Hypothalamus (tissue), 51 donors: Measurements from ENCODE around the gene DNMT3A.
"Not testable (repeated sequence)": the region's sequence is repeated elsewhere in the genome, so short reads cannot be mapped to it uniquely, and the experiment has no call there.

Source experiments
- DNase-seq, 51 donors: peaks; one replicate each; lab custom pipeline; 2025; lab: John Stamatoyannopoulos, UW

Gene DNMT3A

DNA sequence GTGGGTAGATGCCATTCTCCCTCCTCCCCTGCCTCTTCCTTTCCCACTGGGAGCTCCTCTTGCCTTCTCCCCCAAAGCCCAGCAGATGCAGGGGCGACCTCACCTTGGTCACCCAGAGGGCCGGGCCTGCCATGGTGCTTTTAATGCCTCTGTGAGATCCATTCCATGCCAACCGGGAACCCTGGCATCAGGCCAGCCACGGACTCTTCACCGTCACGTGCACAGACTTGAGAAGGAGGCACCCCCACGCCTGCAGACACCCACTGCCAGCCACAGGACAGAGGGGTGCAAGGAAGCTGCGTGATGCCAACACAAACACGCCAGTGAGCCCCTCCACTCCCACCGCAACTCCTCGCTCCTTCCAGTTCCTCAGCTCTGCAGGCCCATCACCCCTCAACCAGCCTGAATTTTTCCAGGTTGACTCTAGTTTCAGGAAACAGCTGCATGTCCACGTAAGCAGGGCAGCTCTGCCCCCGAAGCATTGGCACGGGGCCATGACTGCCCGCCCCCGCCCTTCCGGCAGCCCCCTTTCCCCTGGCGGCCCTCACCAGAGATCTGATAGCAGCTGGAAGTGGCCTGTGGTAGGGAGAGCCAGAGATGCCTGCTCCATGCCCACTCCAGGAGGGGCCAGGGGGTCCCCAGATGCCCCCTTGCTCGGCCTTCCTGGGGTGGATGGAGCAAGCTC lies 50.8 kb downstream of the DNMT3A start:
- DNase-seq = peak in 1 of 51 donors; percentile 53

DNA sequence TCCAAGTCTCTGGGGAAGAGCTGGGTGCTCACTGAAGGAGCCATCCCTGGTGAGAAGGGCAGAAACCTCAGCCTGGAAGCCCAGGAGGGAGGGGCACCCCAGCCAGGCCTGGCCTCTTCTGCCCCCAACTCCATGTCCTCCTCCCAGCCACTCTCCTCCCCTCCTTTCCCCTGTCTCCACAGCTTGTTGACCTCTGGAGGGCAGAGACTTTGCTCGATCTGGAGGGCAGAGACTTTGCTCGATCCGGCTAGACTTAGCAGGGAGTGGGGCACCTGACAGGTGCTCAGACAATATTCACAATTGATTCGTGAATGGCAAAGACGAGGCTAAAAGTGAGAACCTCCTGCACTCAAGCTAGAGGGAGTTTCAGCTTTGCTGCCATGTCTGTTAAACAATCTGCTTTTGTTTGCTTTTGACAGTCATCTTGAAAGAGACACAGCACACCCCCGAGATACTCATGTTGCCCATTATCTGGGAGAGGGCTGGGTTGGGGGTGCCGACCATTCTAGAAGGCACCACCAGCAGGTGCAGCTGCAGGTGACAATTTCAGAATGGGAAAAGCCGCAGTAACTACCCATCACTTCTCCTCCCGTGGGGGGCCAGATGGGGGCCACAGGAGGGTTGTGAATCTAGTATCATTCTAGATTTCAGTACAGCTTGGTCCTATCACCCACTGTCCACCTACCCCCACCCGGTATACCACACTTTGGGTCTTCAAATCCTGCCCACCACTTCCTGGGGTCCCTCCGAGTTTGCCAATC lies 54.8 kb downstream of the DNMT3A start:
- DNase-seq = no peak

DNA sequence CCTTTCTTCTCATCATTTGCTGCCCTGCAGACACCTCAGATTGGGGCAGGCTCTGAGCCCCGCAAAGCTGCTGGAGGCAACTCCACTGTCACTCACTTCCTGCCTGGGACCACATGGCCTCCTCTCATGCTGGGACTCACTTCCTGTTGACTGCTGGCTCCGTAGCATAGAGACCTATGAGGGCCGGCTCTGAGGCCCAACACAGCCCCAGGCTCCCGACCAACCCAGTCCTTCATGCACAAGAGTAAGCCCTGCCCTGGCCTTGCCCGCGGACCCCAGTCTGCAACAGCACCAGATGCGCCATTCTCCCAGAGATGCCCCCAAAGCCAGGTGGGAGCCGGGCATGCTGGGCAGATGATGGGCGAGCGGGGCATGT lies 55.7 kb downstream of the DNMT3A start:
- peak in 10 of 51 donors; percentile 13 to 43 (median 23) for DNase-seq

DNA sequence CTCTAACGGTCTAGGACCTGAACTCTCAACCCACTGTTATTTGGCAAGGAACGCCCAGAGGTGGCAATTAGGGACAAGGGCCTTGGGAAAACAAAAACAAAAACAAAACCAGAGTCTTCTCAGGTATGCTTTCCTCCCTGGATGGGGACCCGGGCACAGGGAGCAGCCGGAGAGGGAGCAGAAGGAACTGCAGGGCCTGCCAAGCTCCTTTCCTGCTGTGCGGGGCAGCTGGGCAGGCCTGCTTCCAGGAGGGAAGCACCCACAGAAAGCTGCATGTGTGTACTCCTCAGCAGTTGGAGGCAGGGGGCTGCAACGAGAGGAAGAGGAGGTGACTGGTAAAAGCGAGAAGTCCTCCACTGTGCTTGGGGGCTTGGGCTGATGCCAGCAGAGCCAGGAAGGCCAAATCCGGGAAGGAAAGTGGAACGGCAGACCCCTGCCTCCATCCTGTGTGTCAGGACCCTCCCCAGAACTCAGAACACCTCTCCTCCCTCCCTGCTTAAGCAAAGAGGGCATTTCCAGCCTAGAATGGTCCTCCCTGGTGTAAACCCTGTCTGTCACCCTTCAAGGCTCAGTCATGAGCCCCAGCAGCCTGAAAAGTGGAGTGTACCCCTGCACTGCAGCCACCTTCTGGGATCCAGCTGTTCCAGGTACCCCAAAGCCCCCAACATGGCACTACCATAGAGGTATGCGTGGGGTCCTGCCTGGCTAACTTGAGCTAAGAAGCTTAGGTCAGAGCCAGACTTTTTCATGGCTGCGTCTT lies 56.3 kb downstream of the DNMT3A start:
- no peak for DNase-seq

DNA sequence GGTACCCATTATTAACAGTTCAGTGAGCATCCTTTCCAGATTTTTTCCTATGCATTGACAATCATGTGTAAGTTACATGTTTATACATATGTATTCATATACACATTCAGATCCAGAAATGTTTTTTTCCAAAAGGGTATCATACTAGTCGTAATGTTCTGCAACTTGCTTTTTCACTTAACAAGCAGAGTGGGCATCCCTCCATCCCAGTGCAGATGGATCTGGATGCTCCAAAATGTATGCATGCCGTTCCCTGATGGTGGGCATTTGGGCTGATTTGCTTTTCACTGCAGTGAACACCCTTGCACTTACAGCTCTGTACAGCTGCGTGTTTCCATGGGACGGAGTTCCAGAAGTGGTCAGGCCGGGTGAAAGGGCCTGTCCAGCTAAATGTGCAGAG lies 57.0 kb downstream of the DNMT3A start:
- no peak for DNase-seq

DNA sequence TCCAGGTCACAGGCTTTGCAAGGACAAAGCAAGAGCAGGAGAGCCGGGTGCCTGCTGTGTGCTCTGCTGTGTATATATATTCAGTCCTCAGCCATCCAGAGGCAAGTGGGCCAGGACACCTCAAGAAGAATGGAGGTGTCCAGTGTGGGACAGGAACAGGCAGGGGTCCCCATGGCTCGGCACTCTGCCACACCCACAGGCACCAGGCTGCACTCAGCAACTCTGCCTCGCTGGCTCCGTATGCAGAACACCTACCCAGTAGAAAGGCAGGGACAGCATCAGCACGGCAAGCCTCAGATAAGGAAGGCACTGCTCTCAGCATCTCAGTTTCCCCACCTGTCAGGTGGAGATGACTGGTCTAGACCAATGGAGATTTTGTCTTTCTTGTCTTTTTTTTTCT lies 57.8 kb downstream of the DNMT3A start:
- no peak for DNase-seq

DNA sequence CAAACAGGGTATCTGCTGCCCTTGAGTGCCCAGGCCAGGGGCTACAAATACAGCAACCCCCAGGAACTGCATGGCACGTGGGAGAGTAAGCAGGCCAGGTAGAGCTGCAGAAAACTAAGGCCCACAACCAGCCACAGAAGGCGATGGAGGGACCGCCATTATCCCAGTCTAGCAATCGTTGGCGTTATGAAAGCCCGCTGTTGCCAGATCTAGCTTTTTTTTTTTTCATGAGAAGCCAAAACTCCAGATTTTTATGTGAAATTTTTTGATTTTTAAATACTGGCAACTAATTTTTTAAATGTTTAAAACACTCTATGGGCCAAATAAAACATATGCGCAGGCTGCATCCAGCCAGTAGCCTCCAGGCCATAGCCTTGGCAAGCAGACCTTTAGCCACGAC lies 59.8 kb downstream of the DNMT3A start:
- no peak for DNase-seq

DNA sequence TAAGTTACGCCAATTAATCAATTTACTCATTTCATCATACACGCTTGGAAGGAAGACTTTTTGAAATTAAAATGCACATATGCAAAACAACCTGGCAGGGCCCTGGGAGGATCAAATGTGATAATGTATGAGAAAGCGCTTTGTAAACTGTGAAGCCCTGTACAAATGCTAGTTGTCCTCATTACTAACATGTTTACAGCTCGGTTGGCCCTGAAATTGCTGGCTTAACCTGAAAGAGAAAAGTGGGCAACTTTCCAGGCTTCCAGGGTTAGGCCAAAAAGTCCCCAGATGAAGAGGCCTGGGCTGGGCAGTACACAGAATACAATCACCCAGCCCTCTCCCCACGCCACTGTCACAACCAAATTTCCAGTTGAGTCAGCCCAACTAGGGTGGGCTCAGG lies 60.2 kb downstream of the DNMT3A start:
- DNase-seq = peak in 2 of 51 donors; percentile 25 to 27

DNA sequence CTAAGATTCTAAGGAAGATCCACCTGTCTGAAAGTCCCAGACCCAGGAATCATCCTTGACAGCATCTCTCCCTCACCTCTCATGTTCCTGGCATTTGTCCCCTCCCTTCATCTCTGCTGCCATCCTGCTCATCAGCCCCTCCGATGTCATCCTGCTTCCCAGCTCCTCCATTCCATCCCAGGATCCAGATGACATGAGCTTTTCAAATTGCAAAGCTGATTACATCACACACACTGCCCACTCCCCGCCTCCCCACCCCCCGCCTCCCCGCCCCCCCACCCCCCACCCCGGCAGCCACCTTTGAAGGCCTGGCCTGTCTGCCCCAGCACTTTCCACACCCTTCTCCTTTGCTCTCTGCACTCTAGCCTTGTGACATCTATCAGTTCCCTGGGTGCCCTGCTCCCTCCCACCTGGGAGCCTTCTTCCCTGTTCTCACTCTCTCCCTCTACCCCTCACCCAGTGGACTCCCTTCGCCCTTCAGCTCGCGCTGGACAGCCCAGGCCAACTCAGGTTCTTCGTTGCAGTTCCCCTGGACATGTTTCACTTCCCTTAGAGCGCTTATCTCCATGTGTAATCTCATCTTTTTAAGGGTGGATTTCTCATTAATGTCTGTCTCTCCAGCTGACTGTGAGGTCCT lies 61.6 kb downstream of the DNMT3A start:
- peak in 1 of 51 donors; percentile 19 for DNase-seq

DNA sequence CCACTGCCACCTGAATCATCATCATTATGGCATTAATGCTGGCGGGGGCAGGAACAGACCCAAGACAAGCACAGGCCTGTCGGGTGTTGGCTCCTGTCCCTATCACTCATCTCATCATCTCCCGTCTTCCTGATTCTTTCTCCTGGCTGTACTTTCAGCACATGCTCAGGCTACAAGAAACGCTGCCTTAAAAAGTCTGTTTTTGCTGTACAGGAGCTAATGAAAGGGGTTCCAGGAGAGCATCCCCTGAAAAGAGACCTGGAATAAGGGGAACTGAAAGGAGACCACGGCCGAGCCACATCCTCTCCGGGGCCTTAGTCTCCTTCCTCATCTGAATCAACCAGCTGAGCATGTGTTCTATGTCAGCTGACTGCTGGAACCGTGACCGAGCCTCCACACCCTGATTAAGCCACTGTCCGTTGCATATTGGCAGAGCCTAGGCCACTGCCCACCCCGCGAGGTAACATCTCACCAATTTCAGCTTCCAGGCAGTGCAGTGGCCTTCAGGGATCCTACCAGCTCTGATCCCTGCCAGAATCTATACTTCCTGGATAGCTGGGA lies 62.6 kb downstream of the DNMT3A start:
- DNase-seq = peak in 39 of 51 donors; percentile 16 to 73 (median 45)

DNA sequence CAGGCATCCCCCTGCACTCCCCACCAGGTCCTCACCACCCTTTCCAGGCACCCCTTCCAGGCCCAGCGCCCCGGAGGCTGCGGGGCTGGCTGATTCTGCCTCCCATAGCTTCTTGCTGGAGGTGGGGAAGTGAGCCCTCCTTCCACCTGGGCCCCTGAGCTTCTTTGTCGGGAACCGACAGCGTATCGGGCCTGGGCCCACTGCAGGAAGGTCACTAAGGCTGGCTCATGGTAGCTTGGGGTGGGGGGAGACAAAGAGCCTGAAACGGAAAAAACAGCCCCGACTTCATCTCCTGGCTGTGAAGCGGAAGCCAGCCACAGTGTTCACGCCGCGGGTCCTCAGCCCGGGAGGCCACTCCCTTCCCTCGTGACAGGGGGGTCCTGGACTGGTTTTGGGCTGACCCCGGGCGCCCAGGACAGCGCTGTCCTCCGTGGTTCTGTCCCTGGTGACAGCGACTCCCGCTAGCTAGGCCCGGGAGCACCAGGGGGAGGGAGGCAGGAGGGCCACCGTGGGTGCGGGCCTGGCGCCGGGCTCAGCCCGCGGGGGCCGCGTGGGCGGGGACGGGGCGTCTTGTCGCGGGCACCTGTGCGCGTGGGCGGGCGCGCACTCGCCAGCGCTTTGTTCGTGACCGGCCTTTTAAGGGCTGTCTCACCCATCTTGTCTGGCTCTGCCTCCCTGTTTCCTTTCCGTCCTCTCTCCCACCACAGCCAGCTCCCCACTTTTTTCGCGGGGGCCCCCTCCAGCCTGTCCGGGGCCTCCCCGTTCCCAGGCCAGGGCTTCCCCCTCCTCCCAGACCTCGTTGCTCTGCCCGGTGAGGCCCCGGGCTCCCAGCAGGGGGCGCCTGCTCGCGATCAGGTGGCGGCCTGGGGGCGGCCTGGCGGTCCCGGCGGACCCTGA lies 64.9 kb downstream of the DNMT3A start:
- DNase-seq = peak in 40 of 51 donors; percentile 20 to 76 (median 46)

DNA sequence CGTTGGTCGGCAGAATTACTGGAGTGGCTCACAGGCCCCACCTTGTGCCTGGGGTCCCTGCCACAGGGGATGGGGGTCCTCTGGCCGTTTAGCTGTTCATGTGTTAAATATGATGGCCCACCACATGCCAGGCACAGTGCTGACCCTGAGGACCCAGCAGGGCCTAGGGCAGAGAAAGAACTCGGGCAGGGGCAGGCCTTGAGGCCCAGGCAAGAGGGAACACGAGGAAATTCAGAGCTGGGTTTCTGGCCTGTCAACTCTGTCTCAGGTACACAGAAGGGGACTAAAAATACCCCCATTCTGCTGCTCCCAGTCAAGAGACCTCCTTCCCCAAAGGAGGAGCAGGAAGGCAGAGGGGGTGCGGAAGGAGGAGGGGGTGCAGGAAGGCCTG lies 66.2 kb downstream of the DNMT3A start:
- DNase-seq = no peak

DNA sequence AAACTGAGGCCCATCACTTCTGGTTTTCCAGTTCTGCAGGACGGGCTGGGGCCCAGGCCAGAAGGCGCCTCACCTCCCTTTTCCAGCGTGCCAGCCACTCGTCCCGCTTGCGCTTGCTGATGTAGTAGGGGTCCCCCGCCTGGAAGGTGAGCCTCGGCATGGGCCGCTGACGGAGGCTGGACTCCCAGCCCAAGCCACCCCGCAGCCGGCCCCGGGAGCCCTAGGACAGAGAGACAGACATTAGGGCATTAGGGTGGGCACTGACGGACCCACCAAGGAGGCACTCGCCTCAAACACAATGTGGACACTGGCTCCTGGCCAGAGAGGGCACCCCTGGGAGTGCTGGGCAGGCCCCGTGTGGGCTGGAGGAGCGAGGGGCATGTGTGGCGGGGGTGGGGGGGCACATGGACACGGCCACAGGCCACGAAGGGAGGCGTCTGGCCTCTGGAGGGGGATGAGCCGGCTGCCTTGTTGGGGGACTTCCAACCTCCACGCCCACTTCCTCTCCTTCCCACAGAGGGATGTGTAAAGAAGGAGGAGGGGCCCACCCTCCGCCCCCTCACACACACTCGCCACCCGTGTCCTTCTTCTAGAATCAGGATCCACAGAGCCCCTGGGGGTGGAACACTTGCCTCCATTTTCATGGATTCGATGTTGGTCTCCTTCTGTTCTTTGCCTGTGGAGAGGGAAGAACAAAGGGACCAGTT lies 66.7 kb downstream of the DNMT3A start:
- DNase-seq = peak in 5 of 51 donors; percentile 13 to 43 (median 16)

DNA sequence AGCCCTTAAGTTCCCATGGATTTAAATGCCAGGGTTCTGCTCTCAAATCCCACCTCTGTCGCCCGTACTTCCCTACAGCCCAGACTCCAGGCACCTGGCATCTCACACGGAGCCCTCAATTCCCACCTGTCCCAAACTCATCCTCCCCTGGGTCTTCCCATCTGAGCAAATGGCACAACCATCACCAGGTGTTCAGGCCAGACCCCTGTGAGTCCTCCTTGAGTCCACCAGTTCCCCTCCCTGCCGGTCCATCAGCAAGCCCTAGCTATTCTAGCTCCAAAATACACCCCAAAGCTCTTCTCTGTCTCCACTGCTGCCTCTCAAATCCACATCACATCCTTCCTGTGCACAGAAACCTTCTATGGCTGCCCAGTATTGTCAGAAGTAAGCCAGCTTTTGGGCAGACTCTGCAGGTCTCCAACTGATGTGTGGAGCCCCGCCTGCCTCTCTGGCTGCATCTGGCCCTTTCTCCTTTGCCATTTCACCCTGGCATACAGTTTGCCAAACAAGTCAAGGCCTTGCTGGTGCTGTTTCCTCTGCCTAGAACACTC lies 67.7 kb downstream of the DNMT3A start:
- DNase-seq = no peak

DNA sequence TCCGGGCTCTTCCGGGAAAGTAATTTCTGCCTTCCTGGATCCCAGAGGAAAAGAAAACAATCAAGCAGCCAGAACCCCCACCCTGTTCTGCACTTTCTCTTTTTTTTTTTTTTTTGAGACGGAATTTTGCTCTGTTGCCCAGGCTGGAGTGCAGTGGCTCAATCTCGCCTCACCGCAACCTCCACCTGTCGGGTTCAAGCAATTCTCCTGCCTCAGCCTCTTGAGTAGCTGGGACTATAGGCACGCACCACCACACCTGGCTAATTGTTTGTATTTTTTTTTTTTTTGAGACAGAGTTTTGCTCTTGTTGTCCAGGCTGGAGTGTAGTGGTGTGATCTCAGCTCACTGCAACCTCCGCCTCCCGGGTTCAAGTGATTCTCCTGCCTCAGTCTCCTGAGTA lies 69.0 kb downstream of the DNMT3A start:
- DNase-seq = not testable (repeated sequence)

DNA sequence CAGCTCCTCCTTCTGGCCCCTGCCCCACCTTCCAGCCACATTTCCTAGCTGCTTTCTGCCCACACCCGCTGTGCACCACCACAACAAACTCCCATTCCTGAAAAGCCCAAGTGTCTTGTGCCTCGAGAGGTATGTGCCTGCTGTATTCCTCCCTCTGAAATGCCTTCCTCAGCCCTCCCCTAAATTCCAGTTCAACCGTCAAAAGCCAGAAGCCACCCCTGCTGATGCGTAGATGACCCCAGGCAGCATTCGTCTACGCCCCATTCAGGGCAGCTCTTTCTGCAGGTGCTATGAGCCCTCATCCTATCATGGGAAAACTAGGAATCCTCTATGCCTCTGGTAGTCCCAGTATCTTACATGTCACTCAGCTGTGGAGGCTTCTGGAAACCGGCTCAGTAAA lies 71.7 kb downstream of the DNMT3A start:
- no peak for DNase-seq

DNA sequence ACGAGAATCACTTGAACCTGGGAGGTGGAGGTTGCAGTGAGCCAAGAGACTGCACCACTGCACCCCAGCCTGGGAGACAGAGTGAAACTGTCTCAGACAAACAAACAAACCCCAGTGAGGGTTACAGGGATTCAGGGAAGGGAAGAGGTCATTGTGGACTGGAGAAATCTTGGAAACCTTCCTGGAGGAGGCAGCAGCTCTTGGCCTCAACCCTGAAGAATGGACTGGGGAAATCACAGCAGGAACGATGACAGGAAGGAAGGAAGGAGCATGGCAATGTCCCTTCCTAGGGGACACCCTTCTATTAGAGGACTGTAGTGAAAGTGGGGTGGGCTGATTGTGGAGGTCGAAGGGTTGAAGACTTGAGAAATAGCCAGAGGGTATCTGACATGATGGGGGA lies 72.5 kb downstream of the DNMT3A start:
- DNase-seq = no peak

DNA sequence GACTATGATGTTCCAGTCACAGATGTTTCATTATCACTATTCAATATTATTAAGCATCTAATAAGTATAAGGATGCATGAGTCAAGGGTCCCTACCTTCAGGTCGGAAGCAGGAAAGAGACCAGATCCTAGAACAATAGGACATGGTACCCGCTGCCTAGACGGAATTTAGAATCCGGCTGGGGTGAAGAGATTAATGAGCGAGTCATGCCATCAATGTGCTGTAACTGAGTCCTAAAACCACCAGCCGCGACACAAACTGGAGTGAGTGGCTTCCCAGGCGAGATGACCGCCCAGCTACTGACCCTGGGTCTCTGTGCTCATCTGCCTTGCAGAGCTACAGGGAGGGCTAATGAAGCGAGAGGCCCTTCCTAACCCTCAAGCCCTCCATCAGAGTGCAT lies 73.6 kb downstream of the DNMT3A start:
- DNase-seq = no peak

DNA sequence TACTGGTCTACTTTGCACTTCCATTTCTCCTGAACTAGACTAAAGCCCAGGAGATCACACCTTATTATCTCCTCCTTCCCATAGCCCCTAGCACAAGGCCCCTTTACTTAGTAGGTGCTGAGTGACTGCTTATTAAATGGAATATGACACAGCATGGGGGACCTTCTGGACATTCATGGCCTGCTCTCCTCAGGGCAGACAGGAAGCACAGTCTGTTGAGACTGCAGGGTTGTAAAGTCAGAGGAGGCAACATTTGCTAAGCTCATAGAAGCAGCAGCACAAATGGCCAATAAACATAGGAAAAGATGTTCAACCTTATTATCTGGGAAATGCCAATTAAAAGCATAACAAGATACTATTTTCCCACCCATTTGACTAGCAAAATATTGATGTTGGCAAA lies 75.3 kb downstream of the DNMT3A start:
- DNase-seq = no peak
